Stimulated activated CD4-positive, alpha-beta T cell treated with anti-CD3 and anti-CD28 coated beads, TNF-alpha, amount 100 ng/mL, for 48 hours (primary cell): ENCODE results near the gene CAPN12.

ENCODE experiments used
- DNase-seq, 3 donors: peaks; one replicate each; pipeline ENCODE4 v3.0.0-alpha.2; 2020; ENCODE audit warnings: low read depth in 3 of 3

CAPN12 gene

GRCh38 chr19:38697197-38697596, 47.1 kb downstream of the CAPN12 start:
- no peak for DNase-seq

- DNase-seq: no peak
These were observed 47.6 kb downstream of the CAPN12 start for GRCh38 chr19:38696729-38697055.

DNA sequence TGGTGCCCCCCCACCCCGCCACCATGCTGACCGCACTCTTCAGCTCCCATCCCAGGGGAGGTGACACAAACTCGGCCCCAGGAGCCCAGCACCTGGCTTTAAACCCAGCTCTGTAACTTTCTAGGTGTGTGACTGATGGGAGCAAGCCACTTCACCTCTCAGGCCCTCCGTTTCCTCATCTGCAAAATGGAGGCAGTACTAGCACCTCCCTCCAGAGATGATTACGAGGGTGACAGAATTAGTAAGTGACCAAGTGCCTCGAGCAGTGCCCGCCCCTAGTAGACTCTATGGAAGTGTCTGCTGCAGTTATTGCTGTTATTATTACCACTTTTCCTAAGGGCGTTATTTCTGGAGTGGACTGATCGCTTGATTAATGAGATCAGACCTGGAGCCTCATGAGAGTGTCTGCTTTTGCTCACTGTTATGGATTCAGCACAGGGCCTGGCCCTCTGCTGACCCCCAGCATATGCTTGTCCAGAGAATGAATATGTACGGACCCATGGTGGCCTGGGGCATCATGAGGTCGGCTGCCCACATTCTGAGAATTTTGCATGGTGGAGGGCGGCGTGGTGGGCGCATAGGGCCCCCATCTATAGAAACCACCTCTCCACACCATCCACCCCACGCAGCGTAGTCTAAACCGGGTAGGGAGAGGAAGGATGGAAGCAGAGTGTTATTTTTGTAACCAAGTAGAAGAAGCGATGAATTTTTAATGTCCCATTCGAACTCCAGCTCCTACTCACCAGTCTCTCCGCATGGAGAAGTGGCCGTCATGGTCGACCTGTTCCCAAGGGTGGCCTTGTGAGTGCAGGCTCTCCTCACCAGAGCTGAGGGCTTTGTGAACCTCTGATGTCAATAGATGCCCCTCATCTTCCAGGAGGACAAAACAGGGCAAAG, 48.2 kb downstream of the CAPN12 start:
- DNase-seq: no peak

- no peak for DNase-seq
These were observed 49.0 kb downstream of the CAPN12 start for GRCh38 chr19:38695317-38695683.

DNA sequence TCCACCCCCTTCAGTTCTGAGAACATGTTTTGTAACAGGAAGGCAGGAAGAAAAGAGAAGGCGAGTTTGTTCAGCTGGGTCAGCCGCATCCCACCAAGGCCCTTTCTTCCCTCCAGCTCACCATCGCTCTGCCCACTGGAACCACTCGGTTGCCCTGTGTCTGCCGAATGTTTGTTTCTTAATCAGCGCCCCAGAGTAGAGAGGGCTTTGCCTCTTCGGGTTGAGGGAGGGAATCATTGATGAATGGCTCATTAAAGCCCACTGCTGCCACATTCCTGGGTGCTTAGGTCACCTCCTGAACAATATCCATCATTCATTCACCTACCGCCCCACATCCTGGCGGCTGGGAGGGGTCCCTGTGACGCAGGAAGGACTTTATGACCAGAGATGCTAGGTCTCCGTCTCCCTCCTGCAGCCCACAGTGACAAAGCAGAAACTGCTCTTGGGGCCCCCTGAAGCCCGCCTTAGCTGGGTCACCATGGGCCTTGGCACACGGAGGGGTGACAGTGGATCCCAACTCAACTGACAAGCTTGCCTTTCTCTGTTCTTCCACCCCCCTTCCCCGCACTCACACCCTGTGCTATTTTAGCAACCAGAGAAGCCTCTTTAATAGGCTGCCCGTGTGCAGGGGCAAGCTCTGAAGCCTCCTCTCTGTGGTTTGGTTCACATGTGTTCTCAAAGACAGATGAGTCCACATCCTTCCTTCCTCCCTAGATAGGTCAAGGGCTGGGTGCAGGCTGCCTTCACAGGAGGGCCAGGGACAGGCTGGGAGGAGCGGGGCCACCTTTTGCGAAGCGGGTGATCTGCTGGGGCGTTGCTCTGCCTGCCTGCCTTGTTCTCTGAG, 50.7 kb downstream of the CAPN12 start:
- DNase-seq: no peak

- DNase-seq: no peak
These were observed 51.6 kb downstream of the CAPN12 start for GRCh38 chr19:38692458-38693379.

GRCh38 chr19:38691938-38692457, 52.3 kb downstream of the CAPN12 start:
- DNase-seq: no peak

DNA sequence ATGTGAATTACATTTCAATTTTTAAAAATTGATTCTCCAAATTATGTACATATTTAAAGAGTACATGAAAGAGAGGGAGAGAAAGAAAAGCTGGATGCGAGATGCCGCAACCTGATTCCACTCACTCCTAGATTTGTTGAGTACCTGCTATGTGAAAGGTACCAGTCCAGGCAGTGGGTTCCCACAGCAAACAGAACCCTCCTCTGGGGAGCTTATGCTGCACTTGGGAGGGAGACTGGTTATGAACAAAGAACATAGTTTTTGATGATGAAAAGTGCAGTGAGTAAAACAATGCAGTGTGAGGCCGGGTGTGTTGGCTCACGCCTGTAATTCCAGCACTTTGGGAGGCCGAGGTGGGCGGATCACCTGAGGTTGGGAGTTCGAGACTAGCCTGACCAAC, 53.4 kb downstream of the CAPN12 start:
- DNase-seq: no peak

- no peak for DNase-seq
These were observed 54.1 kb downstream of the CAPN12 start for GRCh38 chr19:38690146-38690545.

GRCh38 chr19:38687837-38688378, 56.4 kb downstream of the CAPN12 start:
- DNase-seq: no peak

- DNase-seq: no peak
These were observed 57.8 kb downstream of the CAPN12 start for GRCh38 chr19:38686530-38686888.

DNA sequence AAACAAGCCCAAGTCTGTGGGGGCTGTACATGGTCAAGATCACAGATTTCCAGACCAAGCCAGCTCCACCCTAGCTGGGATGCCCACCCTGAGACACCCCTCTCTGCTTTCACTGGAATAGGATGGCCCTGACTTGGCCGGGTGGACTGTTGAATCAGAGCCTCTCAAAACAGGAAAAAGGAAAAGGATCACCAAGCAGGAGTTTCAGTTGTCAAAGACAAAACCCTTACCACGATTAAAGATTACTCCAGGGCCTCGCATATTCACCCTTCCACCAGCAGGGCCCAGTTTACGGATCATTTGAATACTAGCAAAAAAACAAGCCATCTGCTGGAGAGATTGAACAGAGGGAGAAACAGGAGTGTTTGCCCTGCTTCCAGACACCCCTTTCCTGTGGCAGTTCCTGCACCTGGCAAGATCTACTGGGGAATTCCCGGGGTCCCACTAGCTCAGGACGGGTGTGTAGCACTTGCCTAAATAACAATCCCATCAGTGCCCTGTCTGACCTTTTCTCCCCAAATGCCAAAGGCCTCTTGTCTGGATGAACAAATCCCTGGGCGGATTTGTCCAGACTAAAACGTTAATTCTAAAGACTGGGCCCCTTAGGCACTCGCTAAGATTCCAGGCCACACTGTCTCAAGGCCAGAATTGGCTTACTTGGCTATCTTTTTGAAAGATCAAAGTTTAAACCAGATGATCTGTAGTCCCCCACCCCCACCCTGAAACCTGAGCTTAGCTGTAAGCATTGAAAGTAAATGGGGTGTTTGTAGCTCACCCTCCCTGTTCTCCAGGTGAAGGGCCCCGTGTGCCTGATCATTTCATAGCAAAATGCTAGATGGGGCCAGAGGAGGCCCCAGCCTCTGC, 58.4 kb downstream of the CAPN12 start:
- no peak for DNase-seq

DNA sequence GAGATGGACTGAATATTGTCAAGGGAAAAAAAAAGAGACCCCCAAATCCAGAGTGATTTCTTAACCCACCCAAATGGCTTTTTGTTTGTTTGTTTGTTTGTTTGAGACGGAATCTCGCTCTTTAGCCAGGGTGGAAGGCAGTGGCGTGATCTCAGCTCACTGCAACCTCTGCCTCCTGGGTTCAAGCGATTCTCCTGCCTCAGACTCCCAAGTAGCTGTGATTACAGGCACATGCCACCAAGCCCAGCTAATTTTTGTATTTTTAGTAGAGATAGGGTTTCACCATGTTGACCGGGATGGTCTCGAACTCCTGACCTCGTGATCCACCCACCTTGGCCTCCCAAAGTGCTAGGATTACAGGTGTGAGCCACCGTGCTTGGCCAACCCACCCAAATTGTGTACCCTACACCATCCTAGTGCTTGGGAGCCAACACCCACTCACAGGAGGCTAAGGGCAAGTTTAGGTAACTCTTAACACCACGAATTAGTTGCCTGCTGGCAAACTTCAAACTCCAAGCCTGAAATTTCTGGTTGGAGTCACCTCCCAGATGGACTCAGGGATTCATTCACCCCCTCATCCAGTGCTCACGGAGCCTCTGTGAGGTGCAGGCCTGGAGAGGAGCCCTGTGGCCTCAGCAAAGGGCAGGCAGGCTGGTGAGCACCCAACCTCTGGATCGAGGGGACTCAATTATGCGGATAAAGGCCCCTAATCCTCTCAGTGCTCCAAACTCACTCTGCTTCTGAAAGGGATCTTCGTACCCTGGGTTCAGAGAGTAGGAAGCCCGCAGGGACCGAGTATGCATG, 59.2 kb downstream of the CAPN12 start:
- no peak for DNase-seq

DNA sequence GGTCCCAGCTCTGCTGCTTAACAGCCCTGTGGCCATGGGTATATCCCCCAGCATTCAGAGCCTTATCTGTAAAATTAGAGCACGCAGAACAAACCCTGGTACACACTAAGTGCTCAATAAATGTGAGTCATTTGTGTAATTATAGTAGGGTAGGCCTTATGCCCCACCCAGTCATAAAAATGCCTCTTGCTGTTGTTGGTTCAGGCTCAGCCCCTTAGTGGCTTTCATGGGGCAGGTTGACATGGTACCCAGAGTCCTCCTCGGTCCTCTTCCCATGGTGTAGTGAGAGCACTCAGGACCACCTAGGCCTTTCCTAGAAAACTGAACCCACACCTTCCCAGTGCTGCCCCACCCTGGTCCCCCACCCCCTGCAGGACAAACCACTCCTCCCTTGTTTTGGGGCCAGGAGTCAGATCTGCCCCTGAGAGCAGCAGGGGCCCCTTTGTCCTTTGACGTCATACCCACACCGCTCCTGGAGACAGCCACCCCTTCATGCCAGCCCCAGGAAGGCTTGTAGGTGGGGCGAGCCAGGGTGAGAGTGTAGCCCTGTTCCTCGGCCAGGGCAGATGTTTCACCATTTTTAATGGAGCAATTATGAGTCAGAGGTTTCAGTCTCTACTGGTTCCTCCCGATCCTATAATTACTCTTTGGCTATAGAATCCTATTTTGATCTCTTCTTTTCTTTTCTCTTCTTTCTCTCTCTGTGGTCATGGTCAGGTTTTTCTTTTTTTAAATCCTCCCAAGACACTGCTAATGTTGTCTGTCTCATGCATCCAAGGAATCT, 60.0 kb downstream of the CAPN12 start:
- no peak for DNase-seq

- DNase-seq: peak in 1 of 3 donors; percentile 36
These were observed 60.7 kb downstream of the CAPN12 start for GRCh38 chr19:38683393-38684077.

DNA sequence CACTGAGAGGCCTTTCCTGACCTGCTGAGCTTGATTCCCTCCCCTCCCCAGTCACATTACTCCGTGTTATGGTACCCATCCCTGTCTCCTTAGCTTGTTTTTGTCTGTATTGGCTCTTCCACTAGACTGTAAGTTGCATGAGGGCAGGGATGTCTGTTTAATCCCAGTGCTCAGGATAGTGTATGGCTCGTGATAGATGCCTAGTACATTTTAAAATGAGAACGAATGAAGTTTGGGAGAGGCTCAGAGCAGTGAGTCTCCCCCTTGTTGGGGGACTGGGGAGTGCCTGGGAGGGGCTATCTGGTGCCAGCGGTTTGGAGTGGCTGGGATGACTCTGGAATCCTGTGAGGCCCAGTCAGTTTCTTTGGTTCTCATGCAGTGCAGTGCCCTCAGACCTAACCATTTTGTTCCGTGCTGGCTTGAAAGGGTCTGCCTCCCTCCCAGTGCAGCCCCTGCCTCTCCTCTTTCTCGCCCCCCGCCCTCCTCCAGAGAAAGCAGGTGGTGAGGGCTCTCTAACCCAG, 61.3 kb downstream of the CAPN12 start:
- DNase-seq: no peak

- DNase-seq: no peak
These were observed 61.9 kb downstream of the CAPN12 start for GRCh38 chr19:38682195-38682867.
